Upper lobe of right lung (tissue), 1 donor: ENCODE results near the gene COL6A1. TPM values are rescaled to one million over a fixed set of nuclear protein-coding genes. Genes with fewer than 3 reads are reported as not detected.

ENCODE experiments used
- ATAC-seq: fragments of 200-7000 bp; cut with Tn5 transposase; one replicate; pipeline ENCODE4 v1.9.1; 2020; ENCODE audit warnings: mild to moderate bottlenecking, moderate library complexity
- DNase-seq: peaks from one replicate; pipeline ENCODE4 v3.0.0-alpha.2; 2020
- H3K27ac ChIP-seq: fragments of 200-600 bp; one replicate; pipeline ENCODE4 v1.8.0; 2022
- H3K27me3 ChIP-seq: fragments of 200-600 bp; one replicate; pipeline ENCODE4 v1.8.0; 2022; ENCODE audit warnings: mild to moderate bottlenecking
- H3K36me3 ChIP-seq: fragments of 200-600 bp; one replicate; pipeline ENCODE4 v1.8.0; 2022
- H3K4me1 ChIP-seq: fragments of 200-600 bp; one replicate; pipeline ENCODE4 v1.8.0; 2022
- H3K4me3 ChIP-seq: fragments of 200-600 bp; one replicate; pipeline ENCODE4 v1.8.0; 2022; ENCODE audit warnings: mild to moderate bottlenecking
- H3K9me3 ChIP-seq: fragments of 200-600 bp; one replicate; pipeline ENCODE4 v1.8.0; 2022
- CTCF ChIP-seq: fragments of 200-600 bp; IDR thresholded peaks from one replicate; pipeline ENCODE4 v1.8.0; 2022; ENCODE audit warnings: antibody characterized with exemption
- intact Hi-C: fragments of 100-400 bp; cut with DNase I; formaldehyde crosslinking; loops from one replicate; pipeline ENCODE4 v1.11.0; 2022
- total RNA-seq: library from RNA; stranded (reverse); fragmentation: NEBNext Ultra II Directional; extraction: Animal tissue kit (Norgen Biotek cat#: 25700); gene quantifications from one replicate; pipeline ENCODE4 v1.2.1, GENCODE V29; 2021
- donor health status: DM: no; HTN: yes; CAD: no; lungs with severe emphysema.

COL6A1 gene
- total RNA-seq, 1 donor from 2014 or later: 175 TPM

- H3K9me3 ChIP-seq: no peaks in the 10 kb centered on the region
- no peaks in the 10 kb centered on the region for H3K36me3 ChIP-seq
- DNase-seq (no peak), ATAC-seq (no peak)
- no peak overlapping the region for H3K4me3 ChIP-seq
- peaks cover 8% of the 10 kb centered on the region for H3K27me3 ChIP-seq
- intact Hi-C loops: no loop called here
- no peak for TF ChIP-seq CTCF
- no peak overlapping the region for H3K27ac ChIP-seq
- H3K4me1 ChIP-seq: peaks cover 4% of the 10 kb centered on the region
Observed at GRCh38 chr21:45952974-45953373, 28.6 kb upstream of the COL6A1 start.

- H3K9me3 ChIP-seq: no peaks in the 10 kb centered on the region
- TF ChIP-seq CTCF: no peak
- H3K27ac ChIP-seq: peak overlapping the region; percentile 72
- DNase-seq: no peak
- no peak for ATAC-seq
- H3K4me3 ChIP-seq: no peak overlapping the region
- no peaks in the 10 kb centered on the region for H3K36me3 ChIP-seq
- H3K27me3 ChIP-seq: peaks cover 8% of the 10 kb centered on the region
- H3K4me1 ChIP-seq: peaks cover 8% of the 10 kb centered on the region
- intact Hi-C loops: no loop called here
Observed at GRCh38 chr21:45954261-45954660, 27.3 kb upstream of the COL6A1 start.

- TF ChIP-seq CTCF: no peak
- Histone ChIP-seq H3K4me1 (peaks cover 10% of the 10 kb centered on the region), H3K36me3 (no peaks in the 10 kb centered on the region), H3K27me3 (peaks cover 8% of the 10 kb centered on the region), H3K4me3 (no peak overlapping the region), H3K9me3 (no peaks in the 10 kb centered on the region), H3K27ac (no peak overlapping the region)
- no peak for DNase-seq
- intact Hi-C loops: no loop called here
- ATAC-seq: no peak
Observed at GRCh38 chr21:45954921-45955320, 26.6 kb upstream of the COL6A1 start.

- Histone ChIP-seq H3K4me3 (no peak overlapping the region), H3K9me3 (no peaks in the 10 kb centered on the region), H3K27ac (peak overlapping the region; percentile 56), H3K27me3 (peaks cover 4% of the 10 kb centered on the region), H3K4me1 (peaks cover 14% of the 10 kb centered on the region), H3K36me3 (no peaks in the 10 kb centered on the region)
- ATAC-seq: no peak
- intact Hi-C loops: no loop called here
- DNase-seq: no peak
- no peak for TF ChIP-seq CTCF
Observed at GRCh38 chr21:45957551-45957950, 24.0 kb upstream of the COL6A1 start.

- DNase-seq (no peak), ATAC-seq (peak; percentile 51)
- Histone ChIP-seq H3K27me3 (peaks cover 4% of the 10 kb centered on the region), H3K4me1 (peaks cover 14% of the 10 kb centered on the region), H3K4me3 (no peak overlapping the region), H3K9me3 (no peaks in the 10 kb centered on the region), H3K27ac (peak overlapping the region; percentile 66), H3K36me3 (no peaks in the 10 kb centered on the region)
- TF ChIP-seq CTCF: no peak
- intact Hi-C loops: no loop called here
Observed at GRCh38 chr21:45957981-45958600, 23.5 kb upstream of the COL6A1 start.

GRCh38 chr21:45959182-45959581, 22.4 kb upstream of the COL6A1 start:
- no peak for TF ChIP-seq CTCF
- H3K9me3 ChIP-seq: no peaks in the 10 kb centered on the region
- peaks cover 14% of the 10 kb centered on the region for H3K4me1 ChIP-seq
- no peak for ATAC-seq
- no peaks in the 10 kb centered on the region for H3K36me3 ChIP-seq
- intact Hi-C loops: no loop called here
- H3K27ac ChIP-seq: peak overlapping the region; percentile 66
- H3K4me3 ChIP-seq: no peak overlapping the region
- no peak for DNase-seq
- H3K27me3 ChIP-seq: peaks cover 4% of the 10 kb centered on the region
